Measurements from ENCODE around the gene URAD.

The URAD gene

DNA sequence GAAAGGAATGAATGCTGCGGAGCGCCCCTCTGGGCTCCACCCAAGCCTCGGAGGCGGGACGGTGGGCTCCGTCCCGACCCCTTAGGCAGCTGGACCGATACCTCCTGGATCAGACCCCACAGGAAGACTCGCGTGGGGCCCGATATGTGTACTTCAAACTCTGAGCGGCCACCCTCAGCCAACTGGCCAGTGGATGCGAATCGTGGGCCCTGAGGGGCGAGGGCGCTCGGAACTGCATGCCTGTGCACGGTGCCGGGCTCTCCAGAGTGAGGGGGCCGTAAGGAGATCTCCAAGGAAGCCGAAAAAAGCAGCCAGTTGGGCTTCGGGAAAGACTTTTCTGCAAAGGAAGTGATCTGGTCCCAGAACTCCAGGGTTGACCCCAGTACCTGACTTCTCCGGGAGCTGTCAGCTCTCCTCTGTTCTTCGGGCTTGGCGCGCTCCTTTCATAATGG is 60.1 kb downstream of the URAD start:
- 9% methylated on average over 26 of the region's 26 CpGs for WGBS, 2 experiments
- Histone ChIP-seq H3K27ac (ENCODE audit: insufficient read depth, low read depth, low read length, poor library complexity, severe bottlenecking) (no peak overlapping the region), H3K36me3 (ENCODE audit: control insufficient read depth, insufficient read depth, low read length) (no peaks in the 10 kb centered on the region), H3K4me3 (ENCODE audit: insufficient read depth, low read depth, low read length) (no peak overlapping the region), H3K4me1 (ENCODE audit: control insufficient read depth, insufficient read depth, low read length) (no peaks in the 10 kb centered on the region), H3K9me3 (ENCODE audit: control insufficient read depth, low read length) (no peaks in the 10 kb centered on the region), H3K27me3 (ENCODE audit: control insufficient read depth, insufficient read depth, low read length, poor library complexity, severe bottlenecking) (peaks cover 100% of the 10 kb centered on the region)
